ENCODE measurements around the gene NCOR1.

DNA sequence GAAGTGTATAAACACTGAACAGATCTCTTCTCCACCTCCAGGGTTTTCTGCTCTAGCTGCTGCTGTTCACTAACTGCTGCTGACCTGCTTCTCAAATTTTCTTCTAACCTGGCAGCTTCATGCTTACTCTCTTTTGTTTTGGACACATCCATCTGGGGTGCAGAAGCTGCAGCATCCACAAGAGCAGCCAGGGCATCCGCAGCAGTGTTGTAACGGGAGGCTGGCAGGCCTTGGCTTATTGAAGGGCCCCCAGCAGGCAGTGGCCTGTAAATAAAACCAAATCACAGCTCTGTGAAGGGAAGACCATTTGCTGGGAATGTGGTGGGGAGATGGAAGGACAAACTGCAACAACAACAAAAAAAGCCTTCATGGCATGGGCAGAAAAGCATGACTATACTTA is 153.7 kb downstream of the NCOR1 start:
- no peak for TF ChIP-seq RAD21 (IDR thresholded peaks at IDR 0.05; ENCODE audit: low read length)
- TF ChIP-seq, protein P1, sequence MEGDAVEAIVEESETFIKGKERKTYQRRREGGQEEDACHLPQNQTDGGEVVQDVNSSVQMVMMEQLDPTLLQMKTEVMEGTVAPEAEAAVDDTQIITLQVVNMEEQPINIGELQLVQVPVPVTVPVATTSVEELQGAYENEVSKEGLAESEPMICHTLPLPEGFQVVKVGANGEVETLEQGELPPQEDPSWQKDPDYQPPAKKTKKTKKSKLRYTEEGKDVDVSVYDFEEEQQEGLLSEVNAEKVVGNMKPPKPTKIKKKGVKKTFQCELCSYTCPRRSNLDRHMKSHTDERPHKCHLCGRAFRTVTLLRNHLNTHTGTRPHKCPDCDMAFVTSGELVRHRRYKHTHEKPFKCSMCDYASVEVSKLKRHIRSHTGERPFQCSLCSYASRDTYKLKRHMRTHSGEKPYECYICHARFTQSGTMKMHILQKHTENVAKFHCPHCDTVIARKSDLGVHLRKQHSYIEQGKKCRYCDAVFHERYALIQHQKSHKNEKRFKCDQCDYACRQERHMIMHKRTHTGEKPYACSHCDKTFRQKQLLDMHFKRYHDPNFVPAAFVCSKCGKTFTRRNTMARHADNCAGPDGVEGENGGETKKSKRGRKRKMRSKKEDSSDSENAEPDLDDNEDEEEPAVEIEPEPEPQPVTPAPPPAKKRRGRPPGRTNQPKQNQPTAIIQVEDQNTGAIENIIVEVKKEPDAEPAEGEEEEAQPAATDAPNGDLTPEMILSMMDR (IDR thresholded peaks at IDR 0.05): no peak
